ENCODE measurements around the gene CEP295NL. TPM values are rescaled to one million over a fixed set of nuclear protein-coding genes. Genes with fewer than 3 reads are reported as not detected.

The CEP295NL gene
- total and polyA plus RNA-seq, 5 donors from 2014 or later = 0.25 to 1.6 (median 0.78) TPM; not detected in 2

- H3K9me3 Mint-ChIP-seq = peaks cover 0 to 1% (median 0%) of the 10 kb centered on the region in 7 donors
- H3K27me3 ChIP-seq (ENCODE audit: control insufficient read depth, insufficient read depth, low read length) = no peaks in the 10 kb centered on the region
- DNase-seq (no peak), ATAC-seq (ENCODE audit: low read depth in 2 of 2) (no peak)
- peaks cover 27% of the 10 kb centered on the region for H3K4me1 ChIP-seq (ENCODE audit: control insufficient read depth, insufficient read depth, low read length, poor library complexity, severe bottlenecking)
- H3K4me3 Mint-ChIP-seq = peak overlapping the region in 1 of 4 donors; percentile 54
- H3K36me3 Mint-ChIP-seq = no peaks in the 10 kb centered on the region
- H3K4me3 ChIP-seq (ENCODE audit: low read depth, low read length) = no peak overlapping the region
- peaks cover 6 to 48% (median 16%) of the 10 kb centered on the region in 4 donors for H3K4me1 Mint-ChIP-seq
- peaks cover 4% of the 10 kb centered on the region for H3K27me3 Mint-ChIP-seq
- no peaks in the 10 kb centered on the region for H3K36me3 ChIP-seq (ENCODE audit: control insufficient read depth, insufficient read depth, low read length)
- H3K27ac Mint-ChIP-seq = peak overlapping the region in 2 of 3 donors; percentile 48 to 72
- H3K9me3 ChIP-seq (ENCODE audit: control insufficient read depth in 2 of 2, low read length in 2 of 2) = no peaks in the 10 kb centered on the region
- no peak overlapping the region for H3K27ac ChIP-seq (ENCODE audit: insufficient read depth, low read length, poor library complexity, severe bottlenecking)
Measured at GRCh38 chr17:78886954-78887353, 16.0 kb downstream of the CEP295NL start.

GRCh38 chr17:78885956-78886355 lies 17.0 kb downstream of the CEP295NL start:
- no peak for DNase-seq
- Histone ChIP-seq H3K4me3 (ENCODE audit: low read depth, low read length) (no peak overlapping the region), H3K27ac (ENCODE audit: insufficient read depth, low read length, poor library complexity, severe bottlenecking) (no peak overlapping the region), H3K4me1 (ENCODE audit: control insufficient read depth, insufficient read depth, low read length, poor library complexity, severe bottlenecking) (peaks cover 23% of the 10 kb centered on the region), H3K9me3 (ENCODE audit: control insufficient read depth in 2 of 2, low read length in 2 of 2) (no peaks in the 10 kb centered on the region), H3K27me3 (ENCODE audit: control insufficient read depth, insufficient read depth, low read length) (no peaks in the 10 kb centered on the region), H3K36me3 (ENCODE audit: control insufficient read depth, insufficient read depth, low read length) (no peaks in the 10 kb centered on the region)
- H3K4me1 Mint-ChIP-seq = peaks cover 6 to 40% (median 14%) of the 10 kb centered on the region in 4 donors
- peaks cover 4% of the 10 kb centered on the region for H3K27me3 Mint-ChIP-seq
- ATAC-seq (ENCODE audit: low read depth in 2 of 2) = no peak
- no peaks in the 10 kb centered on the region for H3K36me3 Mint-ChIP-seq
- peak overlapping the region in 1 of 4 donors; percentile 54 for H3K4me3 Mint-ChIP-seq
- H3K27ac Mint-ChIP-seq = peak overlapping the region in 2 of 3 donors; percentile 25 to 72
- peaks cover 0 to 1% (median 0%) of the 10 kb centered on the region in 7 donors for H3K9me3 Mint-ChIP-seq

- Histone ChIP-seq H3K27ac (ENCODE audit: insufficient read depth, low read length, poor library complexity, severe bottlenecking) (no peak overlapping the region), H3K27me3 (ENCODE audit: control insufficient read depth, insufficient read depth, low read length) (no peaks in the 10 kb centered on the region), H3K4me1 (ENCODE audit: control insufficient read depth, insufficient read depth, low read length, poor library complexity, severe bottlenecking) (peaks cover 21% of the 10 kb centered on the region), H3K9me3 (ENCODE audit: control insufficient read depth in 2 of 2, low read length in 2 of 2) (no peaks in the 10 kb centered on the region), H3K36me3 (ENCODE audit: control insufficient read depth, insufficient read depth, low read length) (no peaks in the 10 kb centered on the region), H3K4me3 (ENCODE audit: low read depth, low read length) (no peak overlapping the region)
- peaks cover 0 to 1% (median 0%) of the 10 kb centered on the region in 7 donors for H3K9me3 Mint-ChIP-seq
- H3K4me3 Mint-ChIP-seq = peak overlapping the region in 1 of 4 donors; percentile 10
- peaks cover 8 to 37% (median 9%) of the 10 kb centered on the region in 4 donors for H3K4me1 Mint-ChIP-seq
- H3K27me3 Mint-ChIP-seq = peaks cover 4% of the 10 kb centered on the region
- H3K36me3 Mint-ChIP-seq = no peaks in the 10 kb centered on the region
- ATAC-seq (ENCODE audit: low read depth in 2 of 2) = no peak
- no peak for DNase-seq
- H3K27ac Mint-ChIP-seq = no peak overlapping the region
Measured at GRCh38 chr17:78884876-78885667, 17.9 kb downstream of the CEP295NL start.

GRCh38 chr17:78884148-78884825 lies 18.7 kb downstream of the CEP295NL start:
- Histone ChIP-seq H3K27ac (ENCODE audit: insufficient read depth, low read length, poor library complexity, severe bottlenecking) (no peak overlapping the region), H3K36me3 (ENCODE audit: control insufficient read depth, insufficient read depth, low read length) (no peaks in the 10 kb centered on the region), H3K4me3 (ENCODE audit: low read depth, low read length) (no peak overlapping the region), H3K27me3 (ENCODE audit: control insufficient read depth, insufficient read depth, low read length) (no peaks in the 10 kb centered on the region), H3K9me3 (ENCODE audit: control insufficient read depth in 2 of 2, low read length in 2 of 2) (no peaks in the 10 kb centered on the region), H3K4me1 (ENCODE audit: control insufficient read depth, insufficient read depth, low read length, poor library complexity, severe bottlenecking) (peaks cover 22% of the 10 kb centered on the region)
- Mint-ChIP-seq H3K27me3 (peaks cover 4% of the 10 kb centered on the region), H3K4me1 (peaks cover 8 to 38% (median 11%) of the 10 kb centered on the region in 4 donors), H3K27ac (peak overlapping the region in 1 of 3 donors; percentile 25), H3K4me3 (no peak overlapping the region), H3K9me3 (peaks cover 0 to 1% (median 0%) of the 10 kb centered on the region in 7 donors), H3K36me3 (no peaks in the 10 kb centered on the region)
- DNase-seq (no peak), ATAC-seq (ENCODE audit: low read depth in 2 of 2) (no peak)

- H3K4me3 ChIP-seq (ENCODE audit: low read depth, low read length) = no peak overlapping the region
- H3K4me1 ChIP-seq (ENCODE audit: control insufficient read depth, insufficient read depth, low read length, poor library complexity, severe bottlenecking) = peaks cover 21% of the 10 kb centered on the region
Measured at GRCh38 chr17:78883533-78884131, 19.4 kb downstream of the CEP295NL start.

GRCh38 chr17:78883089-78883532 lies 19.9 kb downstream of the CEP295NL start:
- Mint-ChIP-seq H3K9me3 (peaks cover 0 to 1% (median 0%) of the 10 kb centered on the region in 7 donors), H3K4me3 (peak overlapping the region in 2 of 4 donors; percentile 29 to 46), H3K4me1 (peaks cover 8 to 40% (median 8%) of the 10 kb centered on the region in 4 donors), H3K27ac (peak overlapping the region in 2 of 3 donors; percentile 47 to 71), H3K27me3 (peaks cover 4% of the 10 kb centered on the region), H3K36me3 (no peaks in the 10 kb centered on the region)
- Histone ChIP-seq H3K9me3 (ENCODE audit: control insufficient read depth in 2 of 2, low read length in 2 of 2) (no peaks in the 10 kb centered on the region), H3K27ac (ENCODE audit: insufficient read depth, low read length, poor library complexity, severe bottlenecking) (no peak overlapping the region), H3K4me3 (ENCODE audit: low read depth, low read length) (no peak overlapping the region), H3K36me3 (ENCODE audit: control insufficient read depth, insufficient read depth, low read length) (no peaks in the 10 kb centered on the region), H3K4me1 (ENCODE audit: control insufficient read depth, insufficient read depth, low read length, poor library complexity, severe bottlenecking) (peaks cover 21% of the 10 kb centered on the region), H3K27me3 (ENCODE audit: control insufficient read depth, insufficient read depth, low read length) (no peaks in the 10 kb centered on the region)
- DNase-seq (peak in 1 of 3 donors; percentile 38), ATAC-seq (ENCODE audit: low read depth in 2 of 2) (peak; percentile 24 to 32)

More at GRCh38 chr17:78883533-78884131, 19.4 kb downstream of the CEP295NL start:
- Histone ChIP-seq H3K27me3 (ENCODE audit: control insufficient read depth, insufficient read depth, low read length) (no peaks in the 10 kb centered on the region), H3K27ac (ENCODE audit: insufficient read depth, low read length, poor library complexity, severe bottlenecking) (no peak overlapping the region), H3K9me3 (ENCODE audit: control insufficient read depth in 2 of 2, low read length in 2 of 2) (no peaks in the 10 kb centered on the region), H3K36me3 (ENCODE audit: control insufficient read depth, insufficient read depth, low read length) (no peaks in the 10 kb centered on the region)
- Mint-ChIP-seq H3K9me3 (peaks cover 0 to 1% (median 0%) of the 10 kb centered on the region in 7 donors), H3K27ac (peak overlapping the region; percentile 42 to 71 (median 47)), H3K4me1 (peaks cover 8 to 38% (median 9%) of the 10 kb centered on the region in 4 donors), H3K4me3 (peak overlapping the region in 1 of 4 donors; percentile 46), H3K36me3 (no peaks in the 10 kb centered on the region), H3K27me3 (peaks cover 4% of the 10 kb centered on the region)
- ATAC-seq (ENCODE audit: low read depth in 2 of 2) (peak in 1 of 2 donors; percentile 15), DNase-seq (no peak)

- peaks cover 8 to 43% (median 8%) of the 10 kb centered on the region in 4 donors for H3K4me1 Mint-ChIP-seq
- no peaks in the 10 kb centered on the region for H3K36me3 ChIP-seq (ENCODE audit: control insufficient read depth, insufficient read depth, low read length)
- no peak overlapping the region for H3K4me3 ChIP-seq (ENCODE audit: low read depth, low read length)
- no peaks in the 10 kb centered on the region for H3K36me3 Mint-ChIP-seq
- peaks cover 0 to 1% (median 0%) of the 10 kb centered on the region in 7 donors for H3K9me3 Mint-ChIP-seq
- ATAC-seq (ENCODE audit: low read depth in 2 of 2) (no peak), DNase-seq (no peak)
- H3K27me3 ChIP-seq (ENCODE audit: control insufficient read depth, insufficient read depth, low read length) = no peaks in the 10 kb centered on the region
- peaks cover 21% of the 10 kb centered on the region for H3K4me1 ChIP-seq (ENCODE audit: control insufficient read depth, insufficient read depth, low read length, poor library complexity, severe bottlenecking)
- no peaks in the 10 kb centered on the region for H3K9me3 ChIP-seq (ENCODE audit: control insufficient read depth in 2 of 2, low read length in 2 of 2)
- no peak overlapping the region for H3K27ac ChIP-seq (ENCODE audit: insufficient read depth, low read length, poor library complexity, severe bottlenecking)
- H3K4me3 Mint-ChIP-seq = no peak overlapping the region
- H3K27me3 Mint-ChIP-seq = no peaks in the 10 kb centered on the region
- H3K27ac Mint-ChIP-seq = peak overlapping the region; percentile 47 to 71 (median 51)
Measured at GRCh38 chr17:78882540-78883088, 20.4 kb downstream of the CEP295NL start.
